ENCODE results near the gene PSMD14.
A peak's percentile ranks its signal among the peaks of the same experiment; 100 is the strongest.

The PSMD14 gene

DNA sequence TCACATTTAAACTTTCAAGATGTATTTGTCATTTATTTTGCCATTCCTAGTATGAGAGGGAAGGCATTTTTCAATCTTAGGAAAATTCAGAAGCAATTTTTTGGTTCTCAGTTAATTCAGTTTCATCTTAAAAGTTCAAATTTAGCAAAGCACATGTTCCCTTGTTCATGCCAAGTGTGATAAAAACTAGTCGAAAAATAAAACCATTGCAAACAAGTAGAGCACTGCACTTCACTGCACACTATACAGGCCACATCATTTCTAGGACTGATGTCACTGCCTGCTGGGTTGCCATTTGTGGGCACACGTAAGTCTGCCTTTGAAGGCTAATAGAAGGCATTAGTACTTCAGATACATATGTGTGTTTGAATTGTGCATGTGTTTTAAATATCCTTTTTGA is 122.2 kb downstream of the PSMD14 start:
- no peak for DNase-seq (ENCODE audit: low read depth in 2 of 2)
- TF ChIP-seq CTCF (IDR thresholded peaks at IDR 0.05; ENCODE audit: low read depth, low read length) = no peak
- no peak overlapping the region for H3K4me3 ChIP-seq (replicated peaks in 1 of 2; ENCODE audit: low read depth in 2 of 2, low read length in 2 of 2)

DNA sequence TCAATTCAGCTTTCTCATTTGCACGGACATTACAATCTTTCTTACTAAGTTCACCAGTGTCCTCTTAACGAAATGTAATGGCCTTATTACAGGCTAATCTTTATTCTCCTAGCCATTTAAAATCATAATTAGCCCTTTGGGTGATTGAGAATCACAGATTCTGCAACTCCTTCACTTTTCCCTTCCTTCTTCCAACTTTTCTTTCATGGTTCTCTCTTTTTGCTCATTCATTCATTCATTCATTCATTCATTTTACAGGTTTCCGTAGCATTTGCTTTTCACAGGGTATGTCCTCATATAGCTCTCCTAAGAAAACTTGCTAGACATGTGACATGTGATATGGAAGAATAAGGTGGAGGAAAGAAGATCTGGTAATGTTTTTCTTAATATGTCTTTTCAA is 123.9 kb downstream of the PSMD14 start:
- TF ChIP-seq CTCF (IDR thresholded peaks at IDR 0.05; ENCODE audit: low read depth, low read length) = no peak
- no peak overlapping the region for H3K4me3 ChIP-seq (replicated peaks in 1 of 2; ENCODE audit: low read depth in 2 of 2, low read length in 2 of 2)
- no peak for DNase-seq (ENCODE audit: low read depth in 2 of 2)

DNA sequence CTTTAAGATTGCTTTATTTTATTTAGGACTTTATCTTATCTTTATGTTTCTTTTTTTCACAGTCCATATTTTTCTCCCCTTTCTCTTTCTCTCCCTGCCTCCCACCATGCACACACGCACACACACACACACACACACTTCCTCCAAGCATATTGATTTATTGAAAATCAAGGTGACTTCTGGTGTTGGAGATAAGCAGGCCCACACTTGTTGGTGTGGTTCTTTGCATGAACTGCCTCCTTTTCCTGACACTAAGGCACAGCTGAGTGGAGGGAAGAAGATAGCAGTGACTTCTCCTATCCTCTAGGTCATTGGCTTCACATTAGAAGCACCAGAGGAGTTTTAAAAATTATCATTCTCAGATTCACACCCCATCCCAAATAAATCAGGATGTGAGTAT is 125.9 kb downstream of the PSMD14 start:
- no peak for TF ChIP-seq CTCF (IDR thresholded peaks at IDR 0.05; ENCODE audit: low read depth, low read length)
- no peak for DNase-seq (ENCODE audit: low read depth in 2 of 2)
- no peak overlapping the region for H3K4me3 ChIP-seq (replicated peaks in 1 of 2; ENCODE audit: low read depth in 2 of 2, low read length in 2 of 2)

DNA sequence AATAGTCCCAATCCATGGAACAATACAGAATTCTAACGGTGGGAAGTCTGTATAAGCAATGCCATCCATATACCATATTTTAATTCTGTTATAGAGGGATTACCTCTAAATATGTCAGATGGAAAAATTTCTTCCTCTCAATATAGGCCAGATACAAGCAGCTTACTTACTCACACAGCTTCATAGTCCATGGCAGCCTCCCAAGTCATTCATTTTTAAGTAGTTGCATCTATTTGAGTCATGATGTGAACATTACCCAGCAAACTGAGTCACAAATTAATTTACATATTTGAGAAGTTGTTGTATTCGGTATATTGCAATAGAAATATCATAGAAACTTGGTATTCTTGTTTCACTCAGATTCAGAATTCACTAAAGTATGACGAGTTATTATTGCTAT is 128.2 kb downstream of the PSMD14 start:
- H3K4me3 ChIP-seq (replicated peaks in 1 of 2; ENCODE audit: low read depth in 2 of 2, low read length in 2 of 2) = no peak overlapping the region
- DNase-seq (ENCODE audit: low read depth in 2 of 2) = peak; percentile 62 to 95
- TF ChIP-seq CTCF (IDR thresholded peaks at IDR 0.05; ENCODE audit: low read depth, low read length) = no peak

DNA sequence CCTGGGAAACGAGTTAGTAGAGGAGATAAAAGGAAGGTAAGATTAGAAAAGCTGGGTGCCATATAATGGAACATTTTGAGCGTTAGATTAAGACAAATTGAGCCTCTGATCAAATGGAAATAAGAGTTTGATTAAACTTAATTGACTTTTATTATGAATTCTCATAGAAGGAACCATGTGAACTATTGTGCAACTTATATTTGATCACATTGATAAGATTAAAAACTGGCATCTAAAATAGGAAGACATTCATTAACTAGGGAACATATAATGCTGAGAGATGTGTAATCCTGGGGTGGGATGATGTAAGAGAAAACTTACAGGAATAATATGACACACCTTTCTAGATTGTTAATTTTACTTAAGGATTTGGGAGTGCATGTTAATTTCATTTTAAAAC is 130.4 kb downstream of the PSMD14 start:
- TF ChIP-seq CTCF (IDR thresholded peaks at IDR 0.05; ENCODE audit: low read depth, low read length) = no peak
- no peak for DNase-seq (ENCODE audit: low read depth in 2 of 2)
- no peak overlapping the region for H3K4me3 ChIP-seq (replicated peaks in 1 of 2; ENCODE audit: low read depth in 2 of 2, low read length in 2 of 2)

GRCh38 chr2:161445097-161445496 is 136.9 kb downstream of the PSMD14 start:
- DNase-seq (ENCODE audit: low read depth in 2 of 2) = no peak

More at GRCh38 chr2:161445097-161445496, 136.9 kb downstream of the PSMD14 start:
- TF ChIP-seq CTCF (IDR thresholded peaks at IDR 0.05; ENCODE audit: low read depth, low read length) = no peak
- H3K4me3 ChIP-seq (replicated peaks in 1 of 2; ENCODE audit: low read depth in 2 of 2, low read length in 2 of 2) = no peak overlapping the region
